Activated CD4-positive, alpha-beta T cell treated with anti-CD3 and anti-CD28 coated beads, Interleukin-2, amount 50 U/mL, for 48 hours (primary cell): ENCODE measurements around the gene OR2AG1.
"Not testable (repeated sequence)": the region's sequence is repeated elsewhere in the genome, so short reads cannot be mapped to it uniquely, and the experiment has no call there.

Source experiments
- DNase-seq, 2 experiments: peaks; one replicate each; pipeline ENCODE4 v3.0.0-alpha.2; 2020

OR2AG1 gene

DNA sequence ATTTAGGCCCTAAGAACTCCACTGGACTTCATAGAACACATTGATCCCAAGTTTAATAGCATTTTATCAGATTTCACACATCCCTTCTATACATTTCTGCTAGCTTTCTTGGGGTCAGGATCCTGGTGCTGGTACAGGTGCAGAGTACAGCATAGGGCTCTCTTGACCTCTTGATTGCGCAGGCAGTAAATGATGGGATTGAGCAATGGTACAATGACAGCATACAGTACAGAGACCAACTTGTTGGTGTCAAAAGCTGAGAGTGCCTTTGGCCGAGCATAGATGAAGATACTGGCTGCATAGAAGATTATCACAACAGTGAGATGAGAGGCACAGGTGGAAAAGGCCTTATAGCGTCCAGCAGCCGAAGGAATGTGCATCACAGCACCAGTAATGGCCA lies 11.8 kb downstream of the OR2AG1 start:
- DNase-seq = no peak

DNA sequence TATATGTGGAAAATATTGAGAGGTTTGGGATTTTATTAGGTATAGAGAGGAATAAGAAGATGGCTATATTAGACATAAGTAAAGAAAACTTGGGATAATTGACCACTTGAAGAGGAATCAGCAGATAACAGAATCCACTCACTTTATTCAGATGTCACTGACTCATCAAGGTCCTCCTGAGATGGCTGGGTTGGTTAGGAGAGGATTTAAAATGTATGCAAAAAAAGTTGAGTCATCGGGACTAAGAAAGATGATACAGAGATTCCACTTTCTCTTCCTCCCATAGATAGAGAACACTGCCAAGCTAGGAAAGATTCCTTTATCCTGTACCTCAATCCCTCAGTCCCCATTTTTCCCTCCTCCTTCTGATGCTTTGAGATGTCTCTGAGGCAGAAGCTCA lies 16.6 kb downstream of the OR2AG1 start, which contains the start of gene OR6A2:
Gene OR6A2, minus strand, starts transcription at position 288 of the 400 bp plus-strand sequence. CDS start 3,981 bp downstream, outside the sequence.
- DNase-seq = no peak

DNA sequence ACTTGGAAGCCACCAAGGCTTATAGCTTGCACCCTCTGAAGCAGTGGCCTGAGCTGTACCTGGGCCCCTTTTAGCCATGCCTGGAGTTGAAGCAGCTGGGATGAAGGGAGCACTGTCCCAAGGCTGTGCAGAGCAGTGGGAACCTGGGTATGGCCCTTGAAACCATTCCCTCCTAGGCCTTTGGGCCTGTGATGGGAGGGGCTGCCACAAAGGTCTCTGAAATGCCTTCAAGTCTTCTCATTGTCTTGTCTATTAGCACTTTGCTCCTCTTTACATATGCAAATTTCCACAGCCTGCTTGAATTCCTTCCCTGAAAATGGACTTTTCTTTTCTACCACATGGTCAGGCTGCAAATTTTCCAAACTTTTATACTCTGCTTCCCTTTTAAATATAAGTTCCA lies 18.3 kb downstream of the OR2AG1 start:
- DNase-seq = not testable (repeated sequence)

DNA sequence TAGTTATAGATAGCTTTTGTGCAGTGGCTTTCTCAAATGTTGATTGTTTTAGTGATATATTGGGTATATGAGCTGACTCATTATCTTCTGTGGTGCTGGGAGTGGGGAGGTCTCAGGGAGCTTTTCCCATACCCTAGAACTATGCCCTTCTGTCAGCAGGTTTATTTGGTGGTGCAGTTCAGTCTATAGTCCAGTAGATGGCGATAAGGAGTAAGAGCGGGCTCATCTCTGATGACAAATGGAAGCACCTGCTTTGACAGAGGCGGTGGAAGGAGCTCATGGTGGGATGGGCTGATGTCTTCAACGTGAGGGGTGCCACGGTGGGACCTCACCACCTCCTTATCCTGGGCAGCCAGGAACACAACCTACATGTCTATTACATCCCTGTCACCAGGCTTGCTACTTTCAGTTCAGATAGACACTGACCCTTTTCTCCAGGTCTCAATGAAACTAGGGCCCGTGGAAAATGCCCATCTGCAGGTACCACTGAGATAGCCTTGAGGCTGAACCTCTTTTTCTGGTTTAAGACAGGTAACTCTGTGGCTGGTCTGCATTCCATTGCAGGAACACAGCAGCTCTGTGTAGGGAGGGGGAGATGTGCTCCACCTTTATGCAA lies 29.7 kb downstream of the OR2AG1 start:
- DNase-seq = peak; percentile 9 to 18

DNA sequence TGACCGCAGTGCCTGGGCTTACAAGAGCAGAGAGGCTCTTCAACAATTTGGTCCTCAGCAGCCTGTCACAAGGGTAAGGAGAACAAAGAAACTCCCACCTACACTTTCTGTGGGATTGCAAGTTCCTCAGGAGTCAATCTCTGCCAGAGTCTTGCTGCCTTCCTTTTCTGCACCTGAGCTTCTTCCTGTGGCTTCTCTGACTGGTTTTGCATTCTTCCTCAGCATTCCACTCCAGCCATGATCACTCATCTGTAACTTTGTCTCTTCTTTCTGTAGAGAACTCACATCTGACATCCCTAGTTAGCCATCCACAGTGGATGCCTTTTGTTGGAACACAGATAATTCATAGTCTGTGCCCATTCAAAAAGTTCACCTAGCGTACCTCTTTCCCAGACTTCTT lies 30.8 kb downstream of the OR2AG1 start:
- no peak for DNase-seq

DNA sequence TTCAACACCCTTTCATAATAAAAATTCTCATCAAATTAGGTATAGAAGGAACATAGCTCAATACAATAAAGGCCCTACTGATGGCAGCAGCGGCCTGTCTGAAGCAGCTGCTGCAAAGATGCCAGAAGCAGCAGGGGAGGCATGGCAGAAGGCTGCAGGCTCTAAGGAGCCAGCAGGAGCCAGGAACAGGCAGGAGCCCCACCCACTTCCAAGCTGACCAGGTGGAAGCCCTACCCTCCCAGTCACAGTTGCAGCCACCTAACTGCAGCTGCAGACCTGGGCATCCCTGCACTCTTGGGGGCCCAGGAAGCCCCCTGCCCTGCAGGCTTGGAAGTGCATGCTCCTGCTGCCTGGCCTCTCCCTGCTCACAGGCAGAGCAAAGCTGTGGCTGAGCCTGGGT lies 34.9 kb downstream of the OR2AG1 start:
- DNase-seq = no peak

DNA sequence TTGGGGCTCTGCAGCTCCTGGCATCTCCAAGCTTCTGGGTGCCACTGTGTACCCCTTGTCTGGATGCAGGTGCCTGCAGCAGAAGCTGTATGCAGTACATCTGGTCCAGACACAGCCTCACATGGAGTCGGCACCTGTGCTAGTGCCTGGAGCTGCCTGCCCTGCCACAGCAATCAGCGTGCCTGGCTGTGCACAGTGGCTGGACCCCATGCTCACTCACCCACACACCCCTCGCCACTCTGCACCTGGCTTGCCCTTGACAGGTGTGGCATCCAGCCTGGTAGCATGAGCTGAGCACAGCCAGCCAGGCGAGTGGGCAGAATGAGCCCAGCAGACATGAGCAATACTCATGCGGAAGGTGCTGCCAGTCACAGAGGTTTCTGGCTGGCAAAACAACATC lies 36.1 kb downstream of the OR2AG1 start:
- DNase-seq = no peak

DNA sequence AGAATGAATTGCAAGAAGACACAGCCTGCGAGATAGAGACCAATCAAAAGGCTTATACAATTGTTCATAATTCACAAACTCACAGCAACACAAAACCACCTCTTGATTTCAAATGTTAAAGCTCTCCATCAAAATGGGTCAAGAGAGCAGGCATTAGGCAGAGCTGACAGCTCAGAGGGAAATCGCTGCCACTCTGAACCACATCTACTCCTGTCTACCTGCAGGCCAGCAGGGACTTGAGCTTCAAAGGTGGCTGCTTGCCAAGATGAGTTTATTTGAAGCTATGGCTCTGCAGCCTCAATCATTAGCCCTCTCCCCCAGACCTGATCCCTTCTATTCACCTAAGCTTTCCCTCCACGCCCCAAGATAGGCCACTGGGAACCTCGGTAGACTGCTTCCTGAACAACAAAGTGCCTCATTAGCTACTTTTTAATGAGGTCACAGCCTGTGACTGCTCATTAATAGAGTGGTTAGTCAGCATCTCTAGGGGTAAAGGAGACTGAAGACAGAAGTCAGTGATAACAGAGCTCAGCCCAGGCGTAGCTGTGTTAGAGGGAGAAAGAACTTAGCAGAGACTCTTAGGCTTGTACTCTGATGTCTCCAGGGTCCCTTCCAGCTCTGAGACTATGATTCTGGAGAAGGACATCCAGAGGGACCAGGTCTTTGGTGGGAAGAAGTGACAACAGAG lies 41.5 kb downstream of the OR2AG1 start:
- no peak for DNase-seq

DNA sequence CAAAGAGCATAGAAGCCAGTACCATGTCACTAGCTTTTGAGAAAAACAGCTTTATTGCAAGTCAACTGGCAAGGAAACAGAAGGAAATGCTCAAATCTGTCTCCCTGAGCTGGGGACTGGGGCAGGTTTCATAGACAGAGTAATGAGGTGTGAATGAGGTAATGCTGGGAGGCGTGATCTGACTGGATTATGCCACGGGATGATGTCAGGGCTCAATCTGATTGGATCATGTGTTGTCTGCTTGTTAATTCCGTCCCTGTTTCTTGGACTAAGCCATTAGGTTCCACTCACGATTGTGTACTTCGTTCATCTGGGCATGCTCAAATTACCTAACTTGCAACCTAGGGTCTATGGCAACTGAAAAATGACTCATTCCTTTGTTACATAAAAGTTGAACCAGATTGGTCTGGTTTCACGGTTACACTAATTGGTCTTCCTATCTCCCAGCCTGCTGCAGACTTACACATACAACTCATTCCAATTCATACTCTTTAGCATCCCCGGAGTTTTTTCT lies 42.5 kb downstream of the OR2AG1 start:
- DNase-seq = no peak

DNA sequence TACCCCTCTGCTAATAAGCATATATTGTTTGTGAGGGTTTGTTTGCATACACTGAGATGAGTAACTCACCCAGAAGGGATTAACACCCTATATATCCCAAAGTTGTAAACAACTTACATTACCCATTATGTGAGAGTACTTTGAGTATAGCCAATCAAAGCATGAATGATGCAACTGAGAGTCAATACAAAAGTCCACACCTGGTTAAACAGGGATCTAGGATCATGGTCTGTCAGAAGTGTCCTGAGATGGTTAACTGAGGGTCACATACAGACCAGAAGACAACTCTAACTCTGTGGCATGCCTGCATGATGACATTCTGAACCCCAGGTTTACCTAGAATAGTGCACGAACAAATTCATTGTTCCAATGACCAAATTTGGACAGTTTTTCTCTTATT lies 45.3 kb downstream of the OR2AG1 start:
- DNase-seq = no peak

DNA sequence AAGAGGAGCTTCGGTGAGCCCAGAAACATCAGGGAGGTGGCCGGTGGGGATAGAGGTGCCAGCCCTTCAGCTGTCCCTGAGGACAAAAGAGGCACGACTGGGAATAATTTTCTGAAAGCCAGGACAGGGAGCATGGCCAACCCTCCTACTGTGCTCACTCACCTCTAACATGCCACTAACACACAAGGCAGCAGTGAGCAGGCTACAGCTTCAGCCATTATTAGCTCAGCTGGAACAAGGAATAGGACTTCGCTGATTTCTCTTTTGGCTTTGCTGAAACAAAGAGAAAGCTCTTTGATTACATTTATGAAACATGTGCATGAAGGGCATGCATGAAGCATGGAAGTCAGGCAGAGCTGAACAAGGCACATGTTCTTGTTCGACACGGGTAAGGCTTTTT lies 50.5 kb downstream of the OR2AG1 start:
- no peak for DNase-seq

DNA sequence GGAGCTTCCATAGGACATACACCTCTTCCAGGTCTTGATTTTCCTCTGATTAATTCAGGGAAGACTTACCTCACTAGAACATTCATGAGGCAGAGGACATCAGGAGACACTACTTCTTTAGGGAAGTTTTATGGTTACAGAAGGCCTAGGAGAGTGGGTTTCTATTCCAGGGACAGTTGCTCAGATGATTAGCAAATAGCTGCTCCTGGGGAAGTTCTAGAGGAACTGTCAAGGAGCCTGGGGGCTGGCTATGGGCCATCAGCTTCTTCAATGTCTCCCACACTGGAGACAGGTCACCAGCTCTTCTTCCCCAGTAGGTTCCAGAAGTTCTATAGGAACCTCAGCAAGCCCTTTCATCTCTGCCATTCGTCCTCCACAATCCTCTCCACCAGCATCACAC lies 51.2 kb downstream of the OR2AG1 start:
- DNase-seq = no peak
